GM18867 (cell line): ENCODE results near the gene HDGFL3.
A peak's percentile ranks its signal among the peaks of the same experiment; 100 is the strongest.
"Not testable (repeated sequence)": the region's sequence is repeated elsewhere in the genome, so short reads cannot be mapped to it uniquely, and the experiment has no call there.

Experiments used
- ATAC-seq: cut with Tn5 transposase; IDR thresholded peaks from one replicate; pipeline ENCODE4 v1.9.1; 2021; ENCODE audit warnings: mild to moderate bottlenecking, moderate library complexity; ENCODE audit not compliant: unreplicated experiment

HDGFL3 gene

GRCh38 chr15:83198476-83198875 is 9.1 kb downstream of the HDGFL3 start:
- peak; percentile 19 for ATAC-seq

- ATAC-seq, result no peak
Observed at GRCh38 chr15:83194528-83194927, 13.1 kb downstream of the HDGFL3 start.

DNA sequence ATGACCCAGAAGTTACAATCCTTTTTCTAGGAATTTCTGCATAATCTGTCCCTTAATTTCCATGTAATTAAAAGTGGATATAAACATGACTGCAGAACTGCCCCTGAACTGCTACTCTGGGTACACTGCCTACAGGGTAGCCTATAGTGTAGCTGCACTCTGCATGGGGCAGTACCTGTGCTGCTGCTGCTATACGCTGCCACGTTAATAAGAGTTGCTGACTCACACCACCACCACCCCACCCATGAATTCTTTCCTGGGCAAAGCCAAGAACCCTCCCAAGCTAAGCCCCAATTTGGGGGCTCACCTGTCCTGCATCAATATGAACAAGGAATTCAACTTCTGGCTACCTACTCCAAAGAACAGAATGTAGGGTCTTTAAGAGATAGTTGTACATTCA is 13.9 kb downstream of the HDGFL3 start:
- no peak for ATAC-seq

- ATAC-seq, result no peak
Observed at GRCh38 chr15:83192742-83193141, 14.9 kb downstream of the HDGFL3 start.

- no peak for ATAC-seq
Observed at GRCh38 chr15:83190450-83190849, 17.2 kb downstream of the HDGFL3 start.

DNA sequence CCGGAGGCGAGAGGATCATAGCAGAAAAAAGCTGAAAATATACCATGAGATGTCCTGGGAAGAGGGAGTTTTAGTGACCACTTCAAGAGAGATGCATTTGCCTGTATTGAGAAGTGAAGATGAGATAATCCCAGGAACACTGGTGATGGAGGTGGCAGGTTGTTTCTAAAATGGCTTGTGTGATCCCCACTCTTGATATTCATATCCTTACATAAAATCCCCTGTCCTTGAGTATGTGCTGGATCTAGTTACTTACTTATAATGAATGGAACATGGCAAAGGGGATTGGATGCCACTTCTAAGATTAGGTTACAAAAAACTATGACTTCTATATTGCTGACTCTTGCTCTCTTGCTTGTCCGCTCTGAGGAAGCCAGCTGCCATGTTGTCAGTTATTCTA is 22.1 kb downstream of the HDGFL3 start:
- no peak for ATAC-seq

- ATAC-seq, result no peak
Observed at GRCh38 chr15:83178869-83179325, 28.7 kb downstream of the HDGFL3 start.

- ATAC-seq, result no peak
Observed at GRCh38 chr15:83178390-83178789, 29.2 kb downstream of the HDGFL3 start.

GRCh38 chr15:83174891-83175290 is 32.7 kb downstream of the HDGFL3 start:
- no peak for ATAC-seq

GRCh38 chr15:83170474-83171165 is 37.0 kb downstream of the HDGFL3 start:
- ATAC-seq, result peak; percentile 45

GRCh38 chr15:83169576-83169975 is 38.0 kb downstream of the HDGFL3 start:
- ATAC-seq, result not testable (repeated sequence)

DNA sequence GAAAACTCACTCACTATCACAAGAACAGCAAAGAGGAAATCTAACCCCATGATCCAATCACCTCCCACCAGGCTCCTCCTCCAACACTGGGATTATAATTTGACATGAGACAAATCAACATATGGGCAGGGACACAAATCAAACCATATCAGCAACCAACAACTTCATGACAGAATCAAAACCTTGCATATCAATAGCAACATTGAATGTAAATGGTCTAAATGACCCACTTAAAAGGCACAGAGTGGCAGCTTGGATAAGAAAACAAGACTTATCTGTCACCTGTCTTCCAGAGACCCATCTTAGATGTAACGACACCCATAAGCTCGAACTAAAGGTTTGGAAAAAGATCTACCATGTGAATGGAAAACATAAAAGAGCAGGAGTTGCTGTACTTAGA is 40.8 kb downstream of the HDGFL3 start:
- no peak for ATAC-seq

DNA sequence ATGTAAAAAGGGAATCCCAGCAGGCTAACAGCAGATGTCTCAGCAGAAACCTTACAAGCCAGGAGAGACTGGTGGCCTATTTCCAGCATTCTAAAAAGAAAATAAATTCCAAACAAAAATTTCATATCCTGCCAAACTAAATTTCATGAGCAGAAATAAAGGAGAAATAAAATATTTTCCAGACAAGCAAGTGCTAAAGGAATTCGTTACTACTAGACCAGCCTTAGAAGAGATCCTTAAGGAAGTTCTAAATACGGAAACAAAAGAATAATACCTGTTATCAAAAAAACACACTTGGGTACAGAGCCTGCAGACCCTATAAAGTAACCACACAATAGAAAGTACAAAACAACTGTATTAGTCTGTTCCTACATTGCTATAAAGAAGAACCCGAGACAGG is 41.4 kb downstream of the HDGFL3 start:
- no peak for ATAC-seq

DNA sequence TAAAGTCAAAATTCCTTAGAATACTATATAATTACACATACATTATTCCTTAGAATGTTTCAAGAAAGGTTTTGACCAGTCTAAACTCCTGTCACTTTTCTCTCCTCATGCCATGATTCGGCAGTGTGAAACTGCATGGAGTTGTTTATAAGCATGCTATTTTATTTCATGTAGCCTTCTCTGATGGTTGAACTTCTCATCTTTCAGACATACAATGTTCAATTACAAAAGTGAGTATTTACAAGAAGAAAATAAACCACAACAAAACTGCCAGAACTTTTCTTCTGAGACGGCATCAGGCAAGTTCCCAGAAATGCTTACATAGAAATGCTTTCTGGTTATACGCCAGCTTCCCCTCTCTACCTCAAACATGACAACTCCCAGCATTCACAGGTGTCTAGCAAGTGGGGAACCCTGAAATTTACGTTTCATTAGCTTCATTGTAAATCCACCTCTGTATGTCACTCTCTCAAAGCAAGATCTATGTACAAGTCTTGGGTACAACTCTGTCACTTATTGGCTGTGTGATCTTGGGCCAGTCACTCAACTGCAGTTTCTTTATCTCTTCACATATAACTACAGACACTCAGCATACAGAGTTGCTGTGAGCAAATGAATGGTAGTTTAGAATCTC is 42.7 kb downstream of the HDGFL3 start:
- ATAC-seq, result no peak

DNA sequence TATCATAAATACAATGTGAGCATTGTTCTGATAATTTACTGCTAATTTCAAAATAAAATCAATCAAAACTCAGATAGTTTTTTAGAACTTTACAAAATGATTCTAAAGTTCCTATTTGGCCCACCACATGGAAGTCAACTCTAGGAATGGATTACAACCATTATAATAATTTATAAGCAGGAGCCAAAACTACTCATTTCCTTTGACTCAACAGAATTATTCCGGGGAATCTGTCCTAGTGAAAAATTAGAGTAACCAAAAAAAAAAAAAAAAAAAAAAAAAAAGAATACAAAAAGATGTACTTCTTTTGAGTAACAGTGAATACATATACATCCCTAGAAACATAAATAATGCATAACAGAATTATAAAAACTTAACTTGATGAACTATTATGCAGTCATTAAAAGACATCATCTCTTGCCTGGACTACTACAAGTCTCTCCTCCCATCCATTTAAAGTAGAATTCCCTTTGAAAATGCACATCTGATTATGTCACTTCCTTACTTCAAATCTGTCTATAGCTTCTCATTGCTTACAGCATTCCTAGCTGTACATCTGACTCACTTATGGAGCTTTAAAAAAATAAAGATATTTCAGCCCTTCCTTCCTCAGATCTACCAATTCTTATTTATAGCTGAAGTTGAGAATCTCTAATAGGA is 43.4 kb downstream of the HDGFL3 start:
- no peak for ATAC-seq

- ATAC-seq, result no peak
Observed at GRCh38 chr15:83163032-83163431, 44.6 kb downstream of the HDGFL3 start.

- ATAC-seq, result no peak
Observed at GRCh38 chr15:83160741-83161140, 46.9 kb downstream of the HDGFL3 start.

- ATAC-seq, result no peak
Observed at GRCh38 chr15:83158393-83158792, 49.2 kb downstream of the HDGFL3 start.

GRCh38 chr15:83155942-83156341 is 51.7 kb downstream of the HDGFL3 start:
- no peak for ATAC-seq

DNA sequence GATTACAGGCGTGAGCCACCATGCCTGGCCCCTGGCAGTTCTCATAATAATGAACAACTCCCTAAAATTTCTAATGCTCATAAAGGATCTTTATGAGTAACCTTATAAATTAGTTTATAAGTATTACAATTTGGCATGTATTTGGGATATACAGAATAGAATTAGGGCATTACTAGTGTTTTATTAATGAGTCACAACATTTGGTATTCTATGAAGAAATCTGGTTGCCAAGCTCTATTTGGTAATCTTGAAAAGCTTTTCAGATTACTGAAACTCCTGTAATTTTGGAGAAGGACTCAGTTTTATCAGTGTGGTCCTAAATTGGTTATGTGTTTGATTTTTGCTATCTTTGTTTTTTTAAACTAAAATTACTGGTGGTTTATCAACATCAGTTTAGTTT is 54.3 kb downstream of the HDGFL3 start:
- ATAC-seq, result no peak

DNA sequence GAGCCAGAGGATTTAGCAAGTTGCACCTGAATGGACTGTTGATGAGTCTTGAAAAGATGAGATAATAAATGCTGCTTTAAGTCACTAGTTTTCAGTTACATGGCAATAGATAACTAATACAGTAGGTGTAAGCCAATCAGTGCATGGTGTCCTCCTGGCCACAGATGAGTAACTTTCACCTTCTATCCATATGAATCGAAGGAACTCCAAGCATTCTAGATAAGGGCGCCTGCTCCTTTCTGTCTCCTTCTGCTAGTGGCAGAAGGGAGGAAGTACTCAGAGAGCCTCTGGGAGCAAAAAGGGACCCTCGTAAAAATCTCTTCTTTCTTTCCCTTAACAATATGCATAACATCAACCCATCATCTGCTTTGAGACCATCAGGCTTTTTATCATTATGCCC is 62.9 kb downstream of the HDGFL3 start:
- no peak for ATAC-seq

DNA sequence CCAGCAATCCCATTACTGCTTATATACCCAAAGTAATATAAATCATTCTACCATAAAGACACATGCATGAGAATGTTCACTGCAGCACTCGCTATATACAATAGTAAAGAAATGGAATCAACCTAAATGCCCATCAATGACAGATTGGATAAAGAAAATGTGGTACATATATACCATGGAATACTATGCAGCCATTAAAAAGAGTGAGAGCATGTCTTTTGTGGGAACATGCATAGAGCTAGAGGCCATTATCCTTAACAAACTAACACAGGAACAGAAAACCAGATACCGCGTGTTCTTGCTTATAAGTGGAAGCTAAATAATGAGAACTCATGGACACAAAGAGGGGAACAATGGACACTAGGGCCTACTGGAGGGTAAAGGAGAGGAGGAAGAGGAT is 65.5 kb downstream of the HDGFL3 start:
- ATAC-seq, result not testable (repeated sequence)
